ENCODE results near the gene CATSPERD. TPM values are rescaled to one million over a fixed set of nuclear protein-coding genes. Genes with fewer than 3 reads are reported as not detected.

The CATSPERD gene
- total and polyA plus RNA-seq, 7 donors: not detected

- Histone ChIP-seq H3K27me3 (ENCODE audit: insufficient read depth in 3 of 3, low read length in 2 of 3) (peaks cover 0 to 84% (median 32%) of the 10 kb centered on the region in 3 donors), H3K4me3 (no peak overlapping the region), H3K27ac (no peak overlapping the region), H3K36me3 (ENCODE audit: insufficient read depth in 1 of 2, low read depth in 1 of 2) (no peaks in the 10 kb centered on the region), H3K4me1 (no peaks in the 10 kb centered on the region), H3K9me3 (no peaks in the 10 kb centered on the region)
- no peak for TF ChIP-seq CTCF (IDR thresholded peaks at IDR 0.05)
- intact Hi-C loops (cut with DNase I): no loop called here
- ATAC-seq (no peak), DNase-seq (peak in 1 of 2 donors; percentile 40)
- 13 to 15% (median 14%) methylated on average over 22 to 24 of the region's 24 CpGs for WGBS, 3 donors
Measured at GRCh38 chr19:5826531-5827341, 106.3 kb downstream of the CATSPERD start.

DNA sequence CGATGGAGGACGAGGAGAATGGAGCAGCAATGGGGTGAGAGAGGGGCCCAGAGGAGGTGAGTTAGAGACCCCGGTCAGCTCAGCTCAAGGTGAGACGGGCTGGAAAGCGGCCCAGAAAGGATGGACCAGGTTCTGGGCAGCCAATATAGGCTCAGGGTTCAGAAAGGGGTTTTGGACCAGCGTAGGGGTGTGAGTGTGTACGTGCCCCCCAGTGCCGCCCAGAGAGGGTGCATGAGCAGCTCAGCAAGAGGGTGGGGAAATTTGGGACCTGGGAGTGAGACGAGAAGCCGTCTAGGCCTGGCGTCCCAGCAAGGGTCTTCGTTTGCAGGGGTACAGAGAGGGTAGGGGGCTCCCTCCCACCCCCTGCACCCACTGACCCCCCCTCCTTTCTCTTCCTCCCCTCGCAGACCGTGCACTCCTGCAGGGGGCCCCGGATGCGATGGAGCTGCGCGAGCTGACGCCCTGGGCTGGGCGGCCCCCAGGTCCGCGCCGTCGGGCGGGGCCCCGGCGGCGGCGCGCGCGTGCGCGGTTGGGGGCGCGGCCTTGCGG lies 107.0 kb downstream of the CATSPERD start:
- peaks cover 0 to 86% (median 32%) of the 10 kb centered on the region in 3 donors for H3K27me3 ChIP-seq (ENCODE audit: insufficient read depth in 3 of 3, low read length in 2 of 3)
- no peak overlapping the region for H3K27ac ChIP-seq
- no peak for TF ChIP-seq CTCF (IDR thresholded peaks at IDR 0.05)
- H3K4me1 ChIP-seq: no peaks in the 10 kb centered on the region
- WGBS, 3 donors: 12 to 19% (median 17%) methylated on average over 16 to 37 of the region's 37 CpGs
- ATAC-seq (no peak), DNase-seq (no peak)
- intact Hi-C loops (cut with DNase I): no loop called here
- no peaks in the 10 kb centered on the region for H3K36me3 ChIP-seq (ENCODE audit: insufficient read depth in 1 of 2, low read depth in 1 of 2)
- no peaks in the 10 kb centered on the region for H3K9me3 ChIP-seq
- peak overlapping the region; percentile 52 for H3K4me3 ChIP-seq

GRCh38 chr19:5827891-5828660 lies 107.6 kb downstream of the CATSPERD start:
- intact Hi-C loops (cut with DNase I): no loop called here
- H3K4me1 ChIP-seq: no peaks in the 10 kb centered on the region
- no peak for TF ChIP-seq CTCF (IDR thresholded peaks at IDR 0.05)
- H3K27ac ChIP-seq: no peak overlapping the region
- no peaks in the 10 kb centered on the region for H3K36me3 ChIP-seq (ENCODE audit: insufficient read depth in 1 of 2, low read depth in 1 of 2)
- no peaks in the 10 kb centered on the region for H3K9me3 ChIP-seq
- peaks cover 0 to 88% (median 30%) of the 10 kb centered on the region in 3 donors for H3K27me3 ChIP-seq (ENCODE audit: insufficient read depth in 3 of 3, low read length in 2 of 3)
- peak; percentile 79 to 87 for DNase-seq
- peak overlapping the region; percentile 52 for H3K4me3 ChIP-seq
- 0 to 1% (median 1%) methylated on average over 63 to 91 of the region's 91 CpGs for WGBS, 3 donors
- ATAC-seq: peak; percentile 39 to 73 (median 58)

Other genes with a start within 250 kb of the CATSPERD start
- gene TINCR, start 152.7 kb upstream of the CATSPERD start, total RNA-seq: under 1 TPM in 3 of 4 donors, not detected in 1; 0.09 to 0.38 (median 0.27) TPM
- under 1 TPM in 2 of 3 donors, not detected in 1; 0.06 to 0.18 TPM for gene TINCR, start 152.7 kb upstream of the CATSPERD start, polyA plus RNA-seq
- gene SAFB2, start 97.9 kb upstream of the CATSPERD start, total RNA-seq: 10 to 100 TPM; 30.4 to 52.9 (median 45.6) TPM
- 10 to 100 TPM; 31.0 to 45.2 (median 31.3) TPM for gene SAFB2, start 97.9 kb upstream of the CATSPERD start, polyA plus RNA-seq
- gene SAFB, start 97.6 kb upstream of the CATSPERD start, total RNA-seq: 10 to 100 TPM; 51.3 to 88.9 (median 65.1) TPM
- 10 to 100 TPM; 53.7 to 83.1 (median 61.0) TPM for gene SAFB, start 97.6 kb upstream of the CATSPERD start, polyA plus RNA-seq
- 100 to 1,000 TPM; 103 to 133 (median 119) TPM for gene MICOS13, start 40.1 kb upstream of the CATSPERD start, total RNA-seq
- 100 to 1,000 TPM; 138 to 245 (median 234) TPM for gene MICOS13, start 40.1 kb upstream of the CATSPERD start, polyA plus RNA-seq
- gene HSD11B1L, start 39.6 kb upstream of the CATSPERD start, total RNA-seq: 1 to 10 TPM; 4.5 to 6.2 (median 4.6) TPM
- gene HSD11B1L, start 39.6 kb upstream of the CATSPERD start, polyA plus RNA-seq: 10 to 100 TPM in 2 of 3 donors, 1 to 10 TPM in 1; 4.7 to 15.6 (median 11.7) TPM
- 100 to 1,000 TPM; 440 to 572 (median 473) TPM for gene RPL36, start 30.3 kb upstream of the CATSPERD start, total RNA-seq
- 100 to 1,000 TPM; 647 to 814 (median 648) TPM for gene RPL36, start 30.3 kb upstream of the CATSPERD start, polyA plus RNA-seq
- gene LONP1, start 491 bp upstream of the CATSPERD start, total RNA-seq: 10 to 100 TPM; 61.0 to 97.1 (median 73.8) TPM
- gene LONP1, start 491 bp upstream of the CATSPERD start, polyA plus RNA-seq: 100 to 1,000 TPM in 1 of 3 donors, 10 to 100 TPM in 2; 58.6 to 127 (median 83.3) TPM
- 1 to 10 TPM in 3 of 4 donors, under 1 TPM in 1; 0.92 to 2.3 (median 1.5) TPM for gene PRR22, start 64.1 kb downstream of the CATSPERD start, total RNA-seq
- gene PRR22, start 64.1 kb downstream of the CATSPERD start, polyA plus RNA-seq: 1 to 10 TPM in 1 of 3 donors, under 1 TPM in 2; 0.57 to 2.7 (median 0.87) TPM
- 10 to 100 TPM; 13.4 to 29.9 (median 20.6) TPM for gene DUS3L, start 70.5 kb downstream of the CATSPERD start, total RNA-seq
- gene DUS3L, start 70.5 kb downstream of the CATSPERD start, polyA plus RNA-seq: 10 to 100 TPM; 23.2 to 40.1 (median 26.8) TPM
- not detected for gene NRTN, start 84.4 kb downstream of the CATSPERD start, total RNA-seq
- not detected for gene NRTN, start 84.4 kb downstream of the CATSPERD start, polyA plus RNA-seq
- gene FUT6, start 119.1 kb downstream of the CATSPERD start, total RNA-seq: not detected
- under 1 TPM in 2 of 3 donors, not detected in 1; 0.03 TPM for gene FUT6, start 119.1 kb downstream of the CATSPERD start, polyA plus RNA-seq
- under 1 TPM in 1 of 4 donors, not detected in 3; 0.19 TPM for gene FUT3, start 130.8 kb downstream of the CATSPERD start, total RNA-seq
- under 1 TPM in 1 of 3 donors, not detected in 2; 0.03 TPM for gene FUT3, start 130.8 kb downstream of the CATSPERD start, polyA plus RNA-seq
- not detected for gene FUT5, start 149.9 kb downstream of the CATSPERD start, total RNA-seq
- gene FUT5, start 149.9 kb downstream of the CATSPERD start, polyA plus RNA-seq: not detected
- 100 to 1,000 TPM; 240 to 367 (median 285) TPM for gene NDUFA11, start 183.2 kb downstream of the CATSPERD start, total RNA-seq
- 100 to 1,000 TPM; 373 to 503 (median 438) TPM for gene NDUFA11, start 183.2 kb downstream of the CATSPERD start, polyA plus RNA-seq
- gene VMAC, start 184.2 kb downstream of the CATSPERD start, total RNA-seq: 1 to 10 TPM in 2 of 4 donors, under 1 TPM in 2; 0.73 to 3.0 (median 1.2) TPM
- 1 to 10 TPM in 1 of 3 donors, under 1 TPM in 2; 0.82 to 2.2 (median 0.89) TPM for gene VMAC, start 184.2 kb downstream of the CATSPERD start, polyA plus RNA-seq
- 1 to 10 TPM; 1.3 to 2.9 (median 1.5) TPM for gene CAPS, start 193.6 kb downstream of the CATSPERD start, total RNA-seq
- gene CAPS, start 193.6 kb downstream of the CATSPERD start, polyA plus RNA-seq: 1 to 10 TPM; 1.2 to 1.7 (median 1.5) TPM